Endothelial cell of umbilical vein (primary cell): ENCODE data around the gene DNM2.

ENCODE experiments used
- CTCF ChIP-seq, 2 donors: IDR thresholded peaks; 1 replicate in 1 of 2; 2 replicates in 1 of 2; pipeline ENCODE4 v1.5.1; 2011; ENCODE audit warnings: low read length in 2 of 2, mild to moderate bottlenecking in 2 of 2, moderate library complexity in 2 of 2, control low read depth in 1 of 2, inconsistent platforms in 1 of 2, low read depth in 1 of 2; ENCODE audit not compliant: insufficient read depth in 1 of 2; ENCODE audit errors: extremely low read depth in 1 of 2
- POLR2A ChIP-seq: IDR thresholded peaks from 2 replicates; pipeline ENCODE4 v1.6.1; 2012; ENCODE audit warnings: low read depth, mild to moderate bottlenecking, control low read depth, low read length

GRCh38 chr19:10761443-10762250, 43.8 kb downstream of the DNM2 start:
- TF ChIP-seq CTCF (IDR thresholded peaks at IDR 0.05; ENCODE audit: extremely low read depth in 1 of 2, insufficient read depth in 1 of 2, low read depth in 1 of 2, low read length in 2 of 2) = no peak
- no peak for TF ChIP-seq POLR2A
